H9 (cell line): ENCODE results near the gene EPB41L5. TPM values are rescaled to one million over a fixed set of nuclear protein-coding genes. Genes with fewer than 3 reads are reported as not detected.

ENCODE experiments used
- DNase-seq: peaks from one replicate; pipeline ENCODE4 v3.0.0-alpha.2; 2017
- H2AFZ ChIP-seq: one replicate; pipeline ENCODE4 v1.6.1; 2013; ENCODE audit warnings: mild to moderate bottlenecking, low read length, control low read depth, moderate library complexity
- H2AK5ac ChIP-seq: 2 replicates; pipeline ENCODE4 v1.6.1; 2013; ENCODE audit warnings: low read length, control low read depth, mixed read lengths; ENCODE audit not compliant: insufficient read length
- H2BK120ac ChIP-seq: one replicate; pipeline ENCODE4 v1.6.1; 2013; ENCODE audit warnings: low read depth, mild to moderate bottlenecking, low read length, control low read depth, inconsistent platforms; ENCODE audit not compliant: poor library complexity, severe bottlenecking
- H2BK12ac ChIP-seq: 2 replicates; pipeline ENCODE4 v1.6.1; 2013; ENCODE audit warnings: low read length, control low read depth, mixed read lengths, low read depth; ENCODE audit not compliant: insufficient read length
- H2BK15ac ChIP-seq: 2 replicates; pipeline ENCODE4 v1.6.1; 2013; ENCODE audit warnings: low read depth, low read length, control low read depth
- H2BK20ac ChIP-seq: one replicate; pipeline ENCODE4 v1.6.1; 2013; ENCODE audit warnings: low read depth, mild to moderate bottlenecking, low read length, control low read depth, inconsistent platforms; ENCODE audit not compliant: poor library complexity, severe bottlenecking
- H2BK5ac ChIP-seq: 2 replicates; pipeline ENCODE4 v1.6.1; 2013; ENCODE audit warnings: low read length, control low read depth, mixed read lengths; ENCODE audit not compliant: insufficient read length
- H3K14ac ChIP-seq: 2 replicates; pipeline ENCODE4 v1.6.1; 2013; ENCODE audit warnings: low read length, control low read depth; ENCODE audit not compliant: insufficient read depth
- H3K18ac ChIP-seq: 2 replicates; pipeline ENCODE4 v1.6.1; 2013; ENCODE audit warnings: low read depth, mild to moderate bottlenecking, mixed read lengths, low read length, control low read depth; ENCODE audit not compliant: insufficient read length
- H3K23ac ChIP-seq: 2 replicates; pipeline ENCODE4 v1.6.1; 2013; ENCODE audit warnings: low read length, control low read depth, mixed read lengths, low read depth; ENCODE audit not compliant: insufficient read length
- H3K23me2 ChIP-seq: 2 replicates; pipeline ENCODE4 v1.6.1; 2013; ENCODE audit warnings: low read depth, mild to moderate bottlenecking, mixed read lengths, low read length, control low read depth; ENCODE audit not compliant: insufficient read length, poor library complexity, severe bottlenecking
- H3K27ac ChIP-seq: 2 replicates; pipeline ENCODE4 v1.5.1; 2013; ENCODE audit warnings: low read length, control low read depth, mixed read lengths, low read depth; ENCODE audit not compliant: insufficient read length
- H3K27me3 ChIP-seq: 2 replicates; pipeline ENCODE4 v1.6.1; 2013; ENCODE audit warnings: low read length, control low read depth, inconsistent platforms; ENCODE audit not compliant: insufficient read depth
- H3K4ac ChIP-seq: 2 replicates; pipeline ENCODE4 v1.6.1; 2013; ENCODE audit warnings: low read depth, mild to moderate bottlenecking, control low read depth, inconsistent platforms, low read length, moderate library complexity
- H3K4me1 ChIP-seq: 2 replicates; pipeline ENCODE4 v1.6.1; 2013; ENCODE audit warnings: low read length, control low read depth, inconsistent platforms; ENCODE audit not compliant: insufficient read depth
- H3K4me2 ChIP-seq: 2 replicates; pipeline ENCODE4 v1.6.1; 2013; ENCODE audit warnings: low read length, control low read depth, mixed read lengths; ENCODE audit not compliant: insufficient read length, insufficient read depth
- H3K56ac ChIP-seq: 2 replicates; pipeline ENCODE4 v1.6.1; 2013; ENCODE audit warnings: low read depth, mild to moderate bottlenecking, mixed read lengths, low read length, control low read depth; ENCODE audit not compliant: insufficient read length
- H3K79me1 ChIP-seq: 2 replicates; pipeline ENCODE4 v1.6.1; 2013; ENCODE audit warnings: low read depth, mild to moderate bottlenecking, moderate library complexity, low read length, control low read depth, inconsistent platforms; ENCODE audit not compliant: insufficient read depth, poor library complexity, severe bottlenecking
- H3K79me2 ChIP-seq: 2 replicates; pipeline ENCODE4 v1.6.1; 2013; ENCODE audit warnings: low read length, control low read depth, inconsistent platforms; ENCODE audit not compliant: insufficient read depth
- H3K9ac ChIP-seq: 2 replicates; pipeline ENCODE4 v1.6.1; 2013; ENCODE audit warnings: low read length, control low read depth, mixed read lengths; ENCODE audit not compliant: insufficient read length; ENCODE audit errors: extremely low read depth
- H3K9me3 ChIP-seq: one replicate; pipeline ENCODE4 v1.6.1; 2013; ENCODE audit warnings: low read depth, low read length, inconsistent platforms; ENCODE audit not compliant: control insufficient read depth
- H3T11ph ChIP-seq: one replicate; pipeline ENCODE4 v1.6.1; 2013; ENCODE audit warnings: mild to moderate bottlenecking, low read length, control low read depth, inconsistent platforms
- H4K20me1 ChIP-seq: one replicate; pipeline ENCODE4 v1.6.1; 2013; ENCODE audit not compliant: control insufficient read depth, insufficient read length, insufficient read depth
- H4K5ac ChIP-seq: 2 replicates; pipeline ENCODE4 v1.6.1; 2013; ENCODE audit warnings: low read depth, mild to moderate bottlenecking, mixed read lengths, low read length, control low read depth; ENCODE audit not compliant: insufficient read length
- H4K8ac ChIP-seq: replicated peaks from 2 replicates; pipeline ENCODE4 v1.6.1; 2013; ENCODE audit warnings: low read length, control low read depth, mixed read lengths, low read depth; ENCODE audit not compliant: insufficient read length
- H4K91ac ChIP-seq: 2 replicates; pipeline ENCODE4 v1.6.1; 2013; ENCODE audit warnings: low read depth, mild to moderate bottlenecking, moderate library complexity, mixed read lengths, low read length, control low read depth; ENCODE audit not compliant: insufficient read length
- H3K27ac Mint-ChIP-seq, 3 experiments: 2 replicates in 2 of 3; 3 replicates in 1 of 3; pipeline ENCODE4 v1.8.0; 2020 to 2021; ENCODE audit warnings: mixed read lengths in 3 of 3, mild to moderate bottlenecking in 1 of 3, moderate library complexity in 1 of 3
- H3K27me3 Mint-ChIP-seq: 2 replicates; pipeline ENCODE4 v1.8.0; 2021; ENCODE audit warnings: low read depth, mild to moderate bottlenecking, moderate library complexity, mixed read lengths
- H3K36me3 Mint-ChIP-seq, 3 experiments: 2 replicates in 2 of 3; 3 replicates in 1 of 3; pipeline ENCODE4 v1.8.0; 2020 to 2021; ENCODE audit warnings: low read depth in 3 of 3, mixed read lengths in 3 of 3; ENCODE audit not compliant: insufficient read depth in 1 of 3
- H3K4me1 Mint-ChIP-seq, 2 experiments: 2 replicates each; pipeline ENCODE4 v1.8.0; 2020; ENCODE audit warnings: mixed read lengths in 2 of 2
- H3K4me3 Mint-ChIP-seq, 2 experiments: 2 replicates in 1 of 2; 3 replicates in 1 of 2; pipeline ENCODE4 v1.8.0; 2020 to 2021; ENCODE audit warnings: mild to moderate bottlenecking in 2 of 2, mixed read lengths in 2 of 2, moderate library complexity in 1 of 2
- H3K9me3 Mint-ChIP-seq, 2 experiments: 2 replicates in 1 of 2; 3 replicates in 1 of 2; pipeline ENCODE4 v1.8.0; 2020; ENCODE audit warnings: mild to moderate bottlenecking in 2 of 2, mixed read lengths in 2 of 2, moderate library complexity in 1 of 2
- WGBS: extraction: QIAGEN DNeasy Blood & Tissue Kit; methylation state at CpG from one replicate; pipeline ENCODE4 v1.1.7; 2013; ENCODE audit warnings: missing lambda C conversion rate, low lambda C conversion rate, mixed read lengths; ENCODE audit not compliant: insufficient read length; ENCODE audit errors: extremely low coverage; 5-methylcytosine and 5-hydroxymethylcytosine counted together
- total RNA-seq: library from RNA; stranded (reverse); gene quantifications from 2 replicates; pipeline ENCODE4 v1.2.1, GENCODE V29; 2021
- TF ChIP-seq, protein P1 (sequence below): fragments of 200-600 bp; sonication (generic); conservative IDR thresholded peaks from 3 replicates; pipeline ENCODE4 v1.8.0; 2021; ENCODE audit warnings: antibody characterized with exemption, mild to moderate bottlenecking

EPB41L5 gene
- total RNA-seq, 1 experiment from 2014 or later = 40.4 TPM

- Histone ChIP-seq H3T11ph (no peak overlapping the region), H3K23me2 (no peaks in the 10 kb centered on the region), H3K27me3 (no peaks in the 10 kb centered on the region), H3K79me2 (no peaks in the 10 kb centered on the region), H4K5ac (no peak overlapping the region), H2AK5ac (no peak overlapping the region), H3K14ac (no peak overlapping the region), H2BK12ac (no peak overlapping the region), H2BK5ac (no peak overlapping the region), H3K56ac (no peak overlapping the region), H2BK20ac (no peak overlapping the region), H3K4ac (no peak overlapping the region), H3K27ac (no peak overlapping the region), H2BK120ac (no peak overlapping the region), H3K9ac (no peak overlapping the region), H4K91ac (no peak overlapping the region), H3K4me1 (no peaks in the 10 kb centered on the region), H2BK15ac (no peak overlapping the region), H3K18ac (no peak overlapping the region), H3K4me2 (no peak overlapping the region), H3K79me1 (no peaks in the 10 kb centered on the region), H4K20me1 (no peaks in the 10 kb centered on the region), H3K9me3 (no peaks in the 10 kb centered on the region), H2AFZ (no peak overlapping the region), H4K8ac (no peak overlapping the region), H3K23ac (no peak overlapping the region)
- Mint-ChIP-seq H3K36me3 (peaks cover 0 to 4% (median 0%) of the 10 kb centered on the region in 3 experiments; a peak in 2 of 7 replicates), H3K4me3 (no peak overlapping the region), H3K4me1 (no peaks in the 10 kb centered on the region), H3K9me3 (no peaks in the 10 kb centered on the region), H3K27me3 (no peaks in the 10 kb centered on the region), H3K27ac (no peak overlapping the region)
- no peak for DNase-seq
- WGBS = no CpG with 5 or more reads among the region's 2 CpGs
- TF ChIP-seq, protein P1, sequence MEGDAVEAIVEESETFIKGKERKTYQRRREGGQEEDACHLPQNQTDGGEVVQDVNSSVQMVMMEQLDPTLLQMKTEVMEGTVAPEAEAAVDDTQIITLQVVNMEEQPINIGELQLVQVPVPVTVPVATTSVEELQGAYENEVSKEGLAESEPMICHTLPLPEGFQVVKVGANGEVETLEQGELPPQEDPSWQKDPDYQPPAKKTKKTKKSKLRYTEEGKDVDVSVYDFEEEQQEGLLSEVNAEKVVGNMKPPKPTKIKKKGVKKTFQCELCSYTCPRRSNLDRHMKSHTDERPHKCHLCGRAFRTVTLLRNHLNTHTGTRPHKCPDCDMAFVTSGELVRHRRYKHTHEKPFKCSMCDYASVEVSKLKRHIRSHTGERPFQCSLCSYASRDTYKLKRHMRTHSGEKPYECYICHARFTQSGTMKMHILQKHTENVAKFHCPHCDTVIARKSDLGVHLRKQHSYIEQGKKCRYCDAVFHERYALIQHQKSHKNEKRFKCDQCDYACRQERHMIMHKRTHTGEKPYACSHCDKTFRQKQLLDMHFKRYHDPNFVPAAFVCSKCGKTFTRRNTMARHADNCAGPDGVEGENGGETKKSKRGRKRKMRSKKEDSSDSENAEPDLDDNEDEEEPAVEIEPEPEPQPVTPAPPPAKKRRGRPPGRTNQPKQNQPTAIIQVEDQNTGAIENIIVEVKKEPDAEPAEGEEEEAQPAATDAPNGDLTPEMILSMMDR = no peak
These were observed 128.6 kb downstream of the EPB41L5 start for GRCh38 chr2:120141300-120142069.
